IPS-18a (cell line): Measurements from ENCODE around the gene GPC6.
A peak's percentile ranks its signal among the peaks of the same experiment; 100 is the strongest.

Source experiments
- H3K27ac ChIP-seq: one replicate; pipeline ENCODE4 v1.5.1; 2013; ENCODE audit warnings: low read length
- H3K27me3 ChIP-seq: one replicate; pipeline ENCODE4 v1.6.1; 2013; ENCODE audit warnings: mild to moderate bottlenecking, low read length; ENCODE audit not compliant: control insufficient read depth, insufficient read depth
- H3K36me3 ChIP-seq: one replicate; pipeline ENCODE4 v1.6.1; 2013; ENCODE audit warnings: low read depth, low read length; ENCODE audit not compliant: control insufficient read depth
- H3K4me1 ChIP-seq: one replicate; pipeline ENCODE4 v1.6.1; 2013; ENCODE audit warnings: low read depth, low read length; ENCODE audit not compliant: control insufficient read depth
- H3K4me3 ChIP-seq: one replicate; pipeline ENCODE4 v1.5.1; 2013; ENCODE audit warnings: low read length
- H3K9ac ChIP-seq: one replicate; pipeline ENCODE4 v1.6.1; 2013; ENCODE audit warnings: mild to moderate bottlenecking, low read length, moderate library complexity
- H3K9me3 ChIP-seq: one replicate; pipeline ENCODE4 v1.6.1; 2013; ENCODE audit warnings: low read depth, low read length; ENCODE audit not compliant: control insufficient read depth

The GPC6 gene

DNA sequence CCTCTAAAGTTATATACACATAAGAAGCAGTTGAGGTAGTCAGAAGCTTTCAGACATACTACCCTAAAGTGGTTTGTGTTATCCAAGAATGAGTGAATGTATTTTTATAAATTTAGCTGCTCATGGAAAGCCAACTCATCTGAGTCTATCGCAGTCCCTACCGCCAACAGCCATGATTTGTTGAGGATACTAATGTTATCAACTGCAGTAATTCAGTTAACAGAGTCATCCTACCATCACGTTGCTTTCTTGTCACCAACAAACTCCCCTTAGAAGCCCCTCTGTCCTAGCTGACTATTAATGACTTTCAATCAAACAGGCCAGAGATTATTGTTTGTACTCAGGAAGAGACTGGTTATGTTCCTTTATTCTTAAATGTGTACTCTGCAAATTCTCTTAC, 1083.0 kb downstream of the GPC6 start:
- H3K27me3 ChIP-seq = no peaks in the 10 kb centered on the region
- H3K4me3 ChIP-seq = no peak overlapping the region
- H3K9me3 ChIP-seq = no peaks in the 10 kb centered on the region
- H3K36me3 ChIP-seq = no peaks in the 10 kb centered on the region
- H3K4me1 ChIP-seq = peaks cover 19% of the 10 kb centered on the region
- no peak overlapping the region for H3K9ac ChIP-seq
- H3K27ac ChIP-seq = no peak overlapping the region

DNA sequence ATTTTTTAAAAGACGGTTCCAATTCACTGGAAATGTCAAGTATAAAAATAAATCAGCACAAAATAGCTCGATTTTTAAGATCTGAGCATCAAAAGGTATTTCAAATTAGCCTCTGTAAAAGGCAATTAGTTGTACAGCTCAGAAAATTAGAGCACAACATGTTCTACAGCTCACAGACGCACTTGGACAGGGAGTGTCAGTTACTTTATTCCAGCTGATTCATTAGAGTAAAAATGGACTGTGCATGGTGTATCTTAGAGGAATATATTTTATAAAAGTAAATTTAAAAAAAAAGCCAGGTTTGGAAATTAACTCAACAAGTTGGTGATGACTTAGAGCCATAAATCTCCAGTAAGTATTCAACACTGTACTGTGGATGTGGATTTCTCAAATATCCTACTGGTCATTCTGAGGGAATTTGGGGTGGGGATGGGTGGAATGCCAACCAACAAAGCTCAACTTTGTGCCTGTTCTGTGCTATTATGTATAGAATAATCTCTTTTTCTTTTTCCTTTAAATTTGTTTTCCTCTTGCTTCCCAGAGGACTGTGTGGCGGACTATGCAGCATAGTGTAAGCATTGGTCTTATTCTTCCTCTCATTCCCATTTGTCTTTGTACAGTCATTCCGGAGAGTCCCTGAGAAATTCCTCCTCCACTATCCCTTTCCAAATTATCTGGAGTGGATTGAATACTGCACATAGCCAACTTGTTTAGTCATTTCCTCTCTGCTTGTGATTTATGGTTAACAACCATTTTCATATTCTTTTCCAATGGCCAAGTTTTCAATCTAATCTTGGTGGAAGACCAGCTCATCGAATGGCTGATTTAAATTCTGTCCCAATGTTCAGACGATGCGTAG, 1083.6 kb downstream of the GPC6 start:
- H3K4me1 ChIP-seq = peaks cover 19% of the 10 kb centered on the region
- no peak overlapping the region for H3K9ac ChIP-seq
- H3K36me3 ChIP-seq = no peaks in the 10 kb centered on the region
- no peaks in the 10 kb centered on the region for H3K27me3 ChIP-seq
- no peak overlapping the region for H3K4me3 ChIP-seq
- H3K27ac ChIP-seq = no peak overlapping the region
- H3K9me3 ChIP-seq = no peaks in the 10 kb centered on the region

DNA sequence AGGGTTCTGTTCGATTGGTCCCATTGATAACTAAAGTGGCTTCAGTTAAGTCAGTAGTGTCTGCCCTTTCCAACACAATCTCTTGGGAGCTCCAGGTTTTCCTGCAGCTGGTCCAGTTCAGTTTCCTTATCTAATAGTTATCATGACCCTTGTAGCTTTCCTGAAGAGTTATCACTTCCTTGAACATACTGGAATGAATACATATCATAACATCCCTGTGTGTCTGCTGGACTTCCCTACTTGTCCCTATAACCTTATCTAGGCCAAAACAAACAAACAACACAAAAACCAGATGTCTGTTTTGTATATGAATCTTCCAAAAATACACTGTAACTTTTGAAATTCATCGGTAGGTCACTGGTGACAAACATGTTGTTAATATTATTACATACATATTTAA, 1085.3 kb downstream of the GPC6 start:
- Histone ChIP-seq H3K27ac (no peak overlapping the region), H3K9me3 (no peaks in the 10 kb centered on the region), H3K9ac (no peak overlapping the region), H3K4me1 (peaks cover 19% of the 10 kb centered on the region), H3K27me3 (no peaks in the 10 kb centered on the region), H3K36me3 (no peaks in the 10 kb centered on the region), H3K4me3 (no peak overlapping the region)

DNA sequence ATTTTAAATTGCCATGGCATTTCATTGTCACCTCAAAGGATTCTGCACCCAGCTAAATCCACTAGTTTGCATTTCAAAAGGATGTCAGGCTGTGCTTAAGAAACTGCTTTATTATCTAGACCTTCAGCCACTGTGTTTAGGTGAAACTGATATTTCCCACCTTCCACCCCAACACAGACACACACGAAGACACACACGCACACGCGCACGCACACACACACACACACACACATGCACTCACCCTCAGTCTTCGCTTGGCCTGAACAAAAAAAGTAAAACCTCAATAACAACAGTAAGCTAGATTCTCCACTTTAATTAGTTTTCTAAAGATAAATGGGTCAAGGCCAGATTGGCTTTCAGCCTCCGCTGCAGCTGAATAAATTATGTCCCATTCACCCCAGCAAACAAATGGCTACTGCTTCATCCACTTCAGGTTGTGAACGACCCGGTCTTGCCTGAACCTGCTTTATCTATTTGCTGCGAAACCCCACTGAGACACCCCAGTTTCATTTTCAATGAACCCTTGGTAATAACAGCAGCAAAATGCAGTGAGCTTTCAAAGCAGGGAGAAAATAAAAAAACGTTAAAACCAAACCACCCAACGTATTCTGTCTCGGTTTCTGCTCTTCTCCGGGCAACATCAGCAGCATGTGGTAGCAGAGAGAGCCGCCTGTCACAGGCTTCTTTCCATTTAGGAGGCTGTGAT, 1086.1 kb downstream of the GPC6 start:
- Histone ChIP-seq H3K27me3 (no peaks in the 10 kb centered on the region), H3K36me3 (no peaks in the 10 kb centered on the region), H3K4me1 (peaks cover 19% of the 10 kb centered on the region), H3K27ac (peak overlapping the region; percentile 16), H3K9ac (no peak overlapping the region), H3K9me3 (no peaks in the 10 kb centered on the region), H3K4me3 (peak overlapping the region; percentile 38)

DNA sequence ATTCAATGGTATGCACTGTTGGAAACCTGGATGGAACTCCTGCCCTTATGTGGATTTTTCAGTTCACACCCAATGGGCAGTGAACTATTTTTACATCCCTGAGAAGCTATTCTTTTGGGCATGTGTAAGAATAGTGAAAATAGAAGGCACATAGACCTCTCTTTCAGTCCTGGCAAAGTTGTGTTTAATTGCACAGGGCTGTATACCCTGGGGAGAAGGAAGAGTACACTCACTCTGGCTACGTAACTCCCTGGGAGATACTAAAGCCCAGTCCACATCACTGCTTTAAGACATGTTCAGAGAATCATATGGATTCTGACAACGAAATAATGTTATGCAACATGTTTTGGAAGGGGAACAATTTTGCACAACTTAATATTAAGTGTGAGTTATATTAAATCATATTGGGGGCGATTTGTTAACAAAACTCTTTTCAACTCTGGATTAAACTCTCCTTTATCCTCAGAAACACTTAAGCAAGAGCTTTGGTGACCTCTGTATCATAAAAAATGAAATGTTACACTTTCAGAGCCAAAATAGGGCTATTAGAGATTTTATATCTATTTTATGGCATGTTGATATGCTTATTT, 1086.8 kb downstream of the GPC6 start:
- no peaks in the 10 kb centered on the region for H3K27me3 ChIP-seq
- H3K9me3 ChIP-seq = no peaks in the 10 kb centered on the region
- no peak overlapping the region for H3K9ac ChIP-seq
- H3K4me1 ChIP-seq = peaks cover 19% of the 10 kb centered on the region
- no peak overlapping the region for H3K27ac ChIP-seq
- peak overlapping the region; percentile 38 for H3K4me3 ChIP-seq
- no peaks in the 10 kb centered on the region for H3K36me3 ChIP-seq

DNA sequence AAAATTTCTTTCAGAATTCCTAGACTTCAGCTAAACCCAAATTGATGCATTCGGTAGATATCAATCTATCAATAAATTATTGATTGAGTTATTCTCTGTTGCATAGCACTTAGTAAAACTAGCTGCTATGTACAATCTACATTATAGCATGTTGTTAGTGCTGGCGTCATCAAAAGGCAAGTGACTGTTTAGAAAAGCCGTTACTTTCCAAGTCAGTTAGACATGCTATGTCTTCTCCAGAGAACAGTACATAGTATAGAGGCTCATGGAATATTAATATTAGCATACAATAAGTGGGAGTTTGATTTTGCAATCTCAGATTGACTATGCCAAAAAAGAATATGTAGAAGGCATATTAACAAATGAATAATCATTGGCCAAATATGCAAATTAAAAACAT, 1087.3 kb downstream of the GPC6 start:
- Histone ChIP-seq H3K27me3 (no peaks in the 10 kb centered on the region), H3K4me1 (peaks cover 19% of the 10 kb centered on the region), H3K9me3 (no peaks in the 10 kb centered on the region), H3K4me3 (no peak overlapping the region), H3K27ac (no peak overlapping the region), H3K9ac (no peak overlapping the region), H3K36me3 (no peaks in the 10 kb centered on the region)

DNA sequence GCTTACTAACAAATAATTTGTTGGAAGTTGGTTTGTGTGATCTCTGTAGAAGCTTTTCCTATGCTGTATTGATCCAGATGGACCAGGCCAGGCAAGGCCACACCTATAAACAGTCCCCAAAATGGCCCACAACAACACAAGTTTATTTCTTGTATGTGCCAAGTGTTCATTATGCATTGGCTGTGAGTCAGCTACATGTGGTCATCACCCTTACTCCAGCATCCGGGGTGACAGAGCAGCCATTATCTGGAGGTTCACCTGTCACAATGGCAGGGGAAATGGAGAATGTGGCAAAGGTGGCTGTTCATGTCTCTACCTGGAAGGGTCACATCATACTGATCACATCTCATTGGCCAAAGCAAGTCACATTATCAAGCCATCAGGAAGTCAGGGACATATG, 1088.6 kb downstream of the GPC6 start:
- peaks cover 19% of the 10 kb centered on the region for H3K4me1 ChIP-seq

DNA sequence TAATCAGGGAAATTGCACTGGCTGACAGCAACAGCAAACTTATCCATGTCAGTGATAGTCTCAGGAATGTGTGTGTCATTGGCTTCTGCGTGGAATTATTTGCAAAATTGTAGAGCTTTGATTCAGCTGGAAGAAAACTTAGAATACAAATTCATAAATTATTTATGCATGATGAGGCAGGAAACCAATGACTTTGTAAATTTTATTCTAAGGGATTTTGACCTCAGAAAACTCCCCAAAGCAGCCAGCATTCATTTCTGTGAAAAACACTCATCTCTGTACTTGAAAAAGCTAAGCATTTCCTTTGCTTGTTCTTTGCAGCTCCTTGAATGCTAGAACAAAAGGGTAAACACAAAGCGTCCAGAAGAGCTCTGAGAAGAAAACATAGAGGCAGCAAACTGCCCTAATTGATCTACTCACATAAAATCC, 1090.5 kb downstream of the GPC6 start:
- no peaks in the 10 kb centered on the region for H3K9me3 ChIP-seq
- no peaks in the 10 kb centered on the region for H3K27me3 ChIP-seq
- no peak overlapping the region for H3K9ac ChIP-seq
- no peak overlapping the region for H3K4me3 ChIP-seq
- H3K4me1 ChIP-seq = peaks cover 14% of the 10 kb centered on the region
- H3K27ac ChIP-seq = no peak overlapping the region
- H3K36me3 ChIP-seq = no peaks in the 10 kb centered on the region

More for the DNA sequence above, 1088.6 kb downstream of the GPC6 start:
- no peak overlapping the region for H3K4me3 ChIP-seq
- no peak overlapping the region for H3K9ac ChIP-seq
- no peak overlapping the region for H3K27ac ChIP-seq
- no peaks in the 10 kb centered on the region for H3K27me3 ChIP-seq
- H3K9me3 ChIP-seq = no peaks in the 10 kb centered on the region
- no peaks in the 10 kb centered on the region for H3K36me3 ChIP-seq

DNA sequence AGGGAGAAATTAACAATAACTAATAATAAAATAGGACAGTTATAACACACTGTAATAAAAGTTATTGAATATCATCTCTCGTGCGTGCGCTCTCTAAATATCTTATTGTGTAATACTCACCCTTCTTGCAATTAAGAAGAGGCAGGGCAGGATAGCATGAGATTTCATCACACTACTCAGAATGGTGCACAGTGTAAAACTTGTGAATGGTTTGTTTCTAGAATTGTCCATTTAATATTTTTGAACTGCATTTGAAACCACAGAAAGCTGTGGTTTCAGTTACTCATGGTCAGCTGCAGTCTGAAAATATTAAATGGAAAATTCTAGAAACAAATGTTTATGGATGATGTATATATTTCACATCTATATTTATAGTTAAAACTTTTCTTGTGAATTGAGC, 1091.8 kb downstream of the GPC6 start:
- no peak overlapping the region for H3K9ac ChIP-seq

DNA sequence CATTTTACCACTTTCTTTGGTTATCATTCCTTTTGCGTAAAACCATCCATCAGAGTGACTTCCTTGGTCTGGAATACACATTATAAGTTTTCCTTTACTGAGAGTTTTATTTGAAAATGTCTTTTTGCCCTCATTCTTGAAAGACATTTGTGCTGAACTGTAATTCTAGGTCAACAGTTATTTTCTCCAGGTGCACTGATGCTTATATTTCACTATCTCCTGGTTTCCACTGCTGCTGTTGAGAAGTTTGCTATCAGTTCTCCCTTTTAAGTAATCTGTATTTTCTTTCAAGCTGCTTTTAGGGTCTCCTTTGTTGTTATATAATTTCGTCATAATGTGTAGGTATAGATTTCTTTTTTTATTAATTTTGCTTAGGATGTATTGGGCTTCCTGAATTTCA, 1092.9 kb downstream of the GPC6 start:
- Histone ChIP-seq H3K36me3 (no peaks in the 10 kb centered on the region), H3K4me1 (no peaks in the 10 kb centered on the region), H3K4me3 (no peak overlapping the region), H3K9me3 (no peaks in the 10 kb centered on the region), H3K9ac (no peak overlapping the region), H3K27ac (no peak overlapping the region), H3K27me3 (no peaks in the 10 kb centered on the region)

More for the DNA sequence above, 1091.8 kb downstream of the GPC6 start:
- H3K4me3 ChIP-seq = no peak overlapping the region
- H3K9me3 ChIP-seq = no peaks in the 10 kb centered on the region
- H3K27me3 ChIP-seq = no peaks in the 10 kb centered on the region
- H3K4me1 ChIP-seq = peaks cover under 1% of the 10 kb centered on the region
- no peaks in the 10 kb centered on the region for H3K36me3 ChIP-seq
- H3K27ac ChIP-seq = no peak overlapping the region

DNA sequence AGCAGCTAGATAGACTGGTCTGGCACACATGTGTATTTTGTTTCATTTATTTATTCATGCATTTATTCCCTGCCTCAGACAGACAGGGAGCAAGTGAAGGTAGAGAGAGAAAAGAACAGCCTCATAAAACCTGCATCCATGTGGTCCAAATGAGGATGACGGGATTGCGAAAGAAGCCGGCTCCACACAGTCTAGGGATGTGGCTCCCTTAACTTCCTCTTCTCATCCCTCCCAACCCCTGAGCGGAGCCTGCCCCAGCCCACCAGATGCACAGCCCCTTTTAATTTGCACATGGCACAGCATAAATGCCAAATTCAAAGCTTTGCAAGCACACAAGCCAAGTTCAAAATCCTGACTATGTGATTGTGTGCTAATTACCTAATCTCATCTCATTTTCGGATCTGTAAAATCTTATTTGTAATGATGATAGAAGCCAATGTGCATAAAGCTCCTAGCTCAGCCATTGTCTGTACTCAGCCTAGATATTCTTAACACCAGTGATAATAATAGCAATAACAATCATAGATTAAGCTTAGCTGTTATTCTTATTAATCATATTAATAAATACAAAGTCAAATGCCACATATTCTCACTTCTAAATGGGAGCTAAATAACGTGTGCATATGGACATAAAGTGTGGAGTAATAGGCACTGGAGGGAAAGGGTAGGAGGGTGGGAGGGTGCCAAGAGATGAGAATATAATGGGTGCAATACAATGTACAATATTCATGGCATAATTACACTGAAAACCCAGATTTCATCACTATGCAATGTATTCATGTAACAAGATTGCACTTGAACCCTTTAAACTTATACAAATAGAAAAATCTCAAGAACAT, 1096.5 kb downstream of the GPC6 start:
- Histone ChIP-seq H3K36me3 (no peaks in the 10 kb centered on the region), H3K9me3 (no peaks in the 10 kb centered on the region), H3K9ac (no peak overlapping the region), H3K27ac (no peak overlapping the region), H3K4me3 (no peak overlapping the region), H3K4me1 (peaks cover 3% of the 10 kb centered on the region), H3K27me3 (no peaks in the 10 kb centered on the region)
